Measurements from ENCODE around the gene CCL11. TPM values are rescaled to one million over a fixed set of nuclear protein-coding genes. Genes with fewer than 3 reads are reported as not detected.

Gene CCL11
- total RNA-seq (2014; rRNA removed; shearing (Covaris generic)) = not detected in 2 replicates

- in situ Hi-C loops (cut with HindIII; ENCODE audit: low sequenced_read_pairs) = no loop called here
- no peak for DNase-seq (ENCODE audit: low spot score)
Observed at GRCh38 chr17:34285286-34285792, at the start of gene CCL11. Gene CCL11 (plus strand): TSS chr17:34285742. CDS start chr17:34285809, 67 bp downstream.

DNA sequence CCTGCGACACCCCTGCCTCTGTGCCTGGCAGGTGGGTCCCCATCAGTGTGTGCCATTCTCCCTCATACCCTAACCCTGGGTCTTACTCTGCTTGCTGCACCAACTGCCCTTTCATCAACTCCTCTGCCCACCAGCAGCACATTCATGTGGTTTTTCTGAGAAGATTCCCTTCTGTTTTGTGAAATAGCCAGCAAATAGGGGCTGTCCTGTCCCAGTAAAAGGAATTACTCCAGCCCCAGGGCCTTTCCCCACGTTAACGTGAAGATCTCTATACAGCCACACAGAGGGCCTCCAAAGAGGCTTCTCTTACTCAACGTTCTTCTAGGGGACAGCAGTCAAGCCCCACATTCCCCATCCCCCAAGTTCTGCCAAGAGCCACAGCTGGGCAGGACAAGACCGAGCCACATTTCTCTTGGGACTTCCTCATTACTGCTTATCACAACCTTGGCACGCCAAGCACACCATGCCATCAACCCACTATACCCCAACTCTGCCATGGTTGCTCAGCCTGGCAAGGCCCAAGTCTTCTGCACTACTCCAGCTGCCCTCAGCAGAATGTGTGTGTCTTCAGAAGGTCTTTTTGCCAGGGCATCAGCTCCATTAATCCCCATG, 49.2 kb upstream of the CCL11 start:
- no peak for DNase-seq (ENCODE audit: low spot score)
- in situ Hi-C loops (cut with HindIII; ENCODE audit: low sequenced_read_pairs) = no loop called here

- no peak for DNase-seq (ENCODE audit: low spot score)
- in situ Hi-C loops (cut with HindIII; ENCODE audit: low sequenced_read_pairs) = no loop called here
Observed at GRCh38 chr17:34237458-34237857, 48.1 kb upstream of the CCL11 start.

GRCh38 chr17:34241062-34241461, 44.5 kb upstream of the CCL11 start:
- in situ Hi-C loops (cut with HindIII; ENCODE audit: low sequenced_read_pairs) = no loop called here
- peak; percentile 7 for DNase-seq (ENCODE audit: low spot score)

- no peak for DNase-seq (ENCODE audit: low spot score)
- in situ Hi-C loops (cut with HindIII; ENCODE audit: low sequenced_read_pairs) = no loop called here
Observed at GRCh38 chr17:34242587-34243363, 42.8 kb upstream of the CCL11 start.

- DNase-seq (ENCODE audit: low spot score) = no peak
- in situ Hi-C loops (cut with HindIII; ENCODE audit: low sequenced_read_pairs) = no loop called here
Observed at GRCh38 chr17:34243364-34244320, 41.9 kb upstream of the CCL11 start.

GRCh38 chr17:34245351-34245905, 40.1 kb upstream of the CCL11 start:
- no peak for DNase-seq (ENCODE audit: low spot score)
- in situ Hi-C loops (cut with HindIII; ENCODE audit: low sequenced_read_pairs) = no loop called here

- no peak for DNase-seq (ENCODE audit: low spot score)
- in situ Hi-C loops (cut with HindIII; ENCODE audit: low sequenced_read_pairs) = no loop called here
Observed at GRCh38 chr17:34246446-34246845, 39.1 kb upstream of the CCL11 start.

DNA sequence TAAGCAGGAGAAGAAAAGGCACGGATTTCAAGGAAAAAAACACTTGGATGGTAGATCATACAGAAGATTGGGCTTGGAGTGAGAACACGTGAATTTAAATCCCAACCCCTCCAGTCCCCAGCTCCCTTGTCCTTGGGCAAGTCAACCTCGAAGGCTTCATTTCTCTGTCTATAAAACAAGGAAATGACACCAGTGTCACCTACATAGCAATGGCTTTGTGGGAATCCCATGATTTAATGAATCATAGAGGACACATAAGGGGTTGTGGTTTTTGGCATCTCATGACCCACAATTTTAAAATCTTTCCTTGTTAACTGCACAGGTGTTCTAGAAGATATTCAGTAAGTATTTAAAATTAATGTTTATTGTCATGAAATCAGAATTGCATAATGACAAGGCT, 38.7 kb upstream of the CCL11 start:
- in situ Hi-C loops (cut with HindIII; ENCODE audit: low sequenced_read_pairs) = no loop called here
- no peak for DNase-seq (ENCODE audit: low spot score)

DNA sequence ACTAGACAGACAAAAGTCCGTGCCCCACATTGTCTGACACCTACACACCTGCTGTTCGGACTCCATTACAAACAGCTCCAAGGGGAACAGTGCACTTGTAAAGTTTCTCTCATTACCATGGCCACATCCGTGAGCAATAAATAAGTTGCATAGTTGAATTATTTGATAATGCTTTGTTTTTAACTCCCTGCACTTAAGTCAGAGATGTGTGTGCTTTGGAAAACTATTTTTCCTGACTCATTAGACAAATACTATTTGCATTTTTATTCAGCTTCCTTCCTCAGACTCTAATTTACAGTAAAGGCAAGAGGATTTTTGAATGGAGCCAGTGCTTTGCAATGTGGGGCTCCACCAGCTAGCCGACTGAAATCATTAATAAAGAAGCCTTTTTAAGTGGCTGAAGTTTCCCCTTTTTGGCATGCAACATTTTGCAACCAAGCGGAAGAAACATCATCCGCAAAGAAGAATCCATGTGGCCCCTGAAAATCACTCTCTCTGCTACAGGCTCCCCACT, 37.0 kb upstream of the CCL11 start:
- DNase-seq (ENCODE audit: low spot score) = no peak
- in situ Hi-C loops (cut with HindIII; ENCODE audit: low sequenced_read_pairs) = no loop called here

GRCh38 chr17:34249061-34249460, 36.5 kb upstream of the CCL11 start:
- in situ Hi-C loops (cut with HindIII; ENCODE audit: low sequenced_read_pairs) = no loop called here
- no peak for DNase-seq (ENCODE audit: low spot score)

- in situ Hi-C loops (cut with HindIII; ENCODE audit: low sequenced_read_pairs) = no loop called here
- no peak for DNase-seq (ENCODE audit: low spot score)
Observed at GRCh38 chr17:34249478-34249877, 36.1 kb upstream of the CCL11 start.

DNA sequence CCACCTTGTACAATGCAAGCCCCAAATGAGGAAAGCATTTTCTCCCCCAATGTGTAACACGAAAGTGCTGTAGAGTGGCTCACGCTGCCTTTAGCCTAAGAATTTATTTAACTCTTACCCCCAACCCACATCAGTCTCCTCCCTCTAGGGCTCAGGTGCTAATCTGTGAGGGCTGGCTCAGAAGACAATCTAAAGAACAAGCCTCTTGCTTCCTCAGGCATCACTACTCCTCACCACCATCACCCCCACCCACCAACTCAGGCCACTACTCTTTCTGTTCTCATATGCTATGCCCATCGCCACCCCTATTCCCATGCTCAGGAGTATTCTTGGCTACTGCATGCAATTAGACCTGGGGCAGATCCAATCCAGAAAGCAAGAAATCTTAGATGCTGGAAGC, 34.4 kb upstream of the CCL11 start:
- in situ Hi-C loops (cut with HindIII; ENCODE audit: low sequenced_read_pairs) = no loop called here
- DNase-seq (ENCODE audit: low spot score) = no peak

DNA sequence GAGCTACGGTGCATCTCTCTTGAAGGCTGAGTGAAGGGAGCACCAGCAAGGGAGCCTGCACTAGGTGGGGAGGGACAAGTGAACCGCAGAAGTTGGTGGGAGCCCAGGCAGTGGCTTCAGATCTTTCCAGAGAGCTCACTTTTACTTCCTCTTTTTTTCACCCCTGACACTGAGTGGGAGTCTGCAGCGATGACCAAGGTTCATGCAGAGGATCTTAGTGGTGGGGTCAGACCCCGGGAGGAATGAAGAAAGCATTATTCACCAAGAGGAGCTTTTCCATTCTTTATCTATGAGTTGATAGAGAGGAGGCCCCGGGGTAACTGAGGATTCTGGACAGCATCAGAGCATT, 33.5 kb upstream of the CCL11 start:
- DNase-seq (ENCODE audit: low spot score) = no peak
- in situ Hi-C loops (cut with HindIII; ENCODE audit: low sequenced_read_pairs) = no loop called here

GRCh38 chr17:34252444-34253138, 33.0 kb upstream of the CCL11 start:
- in situ Hi-C loops (cut with HindIII; ENCODE audit: low sequenced_read_pairs) = no loop called here
- peak; percentile 65 for DNase-seq (ENCODE audit: low spot score)

DNA sequence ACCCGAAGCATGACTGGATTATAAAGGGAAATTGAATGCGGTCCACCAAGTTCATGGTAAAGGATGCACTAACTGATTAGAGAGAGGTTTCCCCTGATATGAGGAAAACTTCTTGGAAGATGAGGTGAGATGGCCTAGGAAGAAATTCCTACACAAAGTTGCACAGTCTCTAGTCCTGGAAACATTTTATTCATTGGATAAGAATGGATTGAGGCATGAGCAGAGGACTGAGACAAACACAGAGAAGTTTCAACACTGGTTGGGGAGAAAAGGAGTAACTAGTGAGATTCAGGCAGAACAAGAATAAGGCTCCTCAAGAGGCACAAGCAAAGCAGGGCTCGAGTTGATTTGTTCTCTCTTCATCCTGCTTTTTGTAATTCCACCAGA, 32.4 kb upstream of the CCL11 start:
- no peak for DNase-seq (ENCODE audit: low spot score)
- in situ Hi-C loops (cut with HindIII; ENCODE audit: low sequenced_read_pairs) = no loop called here

DNA sequence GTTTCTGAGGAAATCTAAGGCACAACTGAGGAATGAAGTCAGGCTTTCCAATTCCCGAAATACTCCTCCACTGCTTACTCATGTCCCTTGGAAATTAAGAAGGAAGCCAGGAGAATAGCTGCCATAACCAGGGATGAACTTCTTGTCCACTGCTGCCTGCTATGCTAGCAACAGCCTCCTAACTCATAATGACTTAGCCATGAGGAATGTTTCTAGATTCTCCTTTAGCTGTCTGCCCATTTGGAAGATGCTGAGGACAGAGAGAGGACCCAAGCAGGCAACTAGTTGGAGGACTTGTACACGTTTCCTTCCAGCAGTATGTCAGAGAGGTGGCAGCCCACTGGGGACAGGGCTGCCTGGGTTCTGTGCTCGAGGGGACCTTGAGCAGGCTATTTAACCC, 31.4 kb upstream of the CCL11 start:
- DNase-seq (ENCODE audit: low spot score) = no peak
- in situ Hi-C loops (cut with HindIII; ENCODE audit: low sequenced_read_pairs) = no loop called here

DNA sequence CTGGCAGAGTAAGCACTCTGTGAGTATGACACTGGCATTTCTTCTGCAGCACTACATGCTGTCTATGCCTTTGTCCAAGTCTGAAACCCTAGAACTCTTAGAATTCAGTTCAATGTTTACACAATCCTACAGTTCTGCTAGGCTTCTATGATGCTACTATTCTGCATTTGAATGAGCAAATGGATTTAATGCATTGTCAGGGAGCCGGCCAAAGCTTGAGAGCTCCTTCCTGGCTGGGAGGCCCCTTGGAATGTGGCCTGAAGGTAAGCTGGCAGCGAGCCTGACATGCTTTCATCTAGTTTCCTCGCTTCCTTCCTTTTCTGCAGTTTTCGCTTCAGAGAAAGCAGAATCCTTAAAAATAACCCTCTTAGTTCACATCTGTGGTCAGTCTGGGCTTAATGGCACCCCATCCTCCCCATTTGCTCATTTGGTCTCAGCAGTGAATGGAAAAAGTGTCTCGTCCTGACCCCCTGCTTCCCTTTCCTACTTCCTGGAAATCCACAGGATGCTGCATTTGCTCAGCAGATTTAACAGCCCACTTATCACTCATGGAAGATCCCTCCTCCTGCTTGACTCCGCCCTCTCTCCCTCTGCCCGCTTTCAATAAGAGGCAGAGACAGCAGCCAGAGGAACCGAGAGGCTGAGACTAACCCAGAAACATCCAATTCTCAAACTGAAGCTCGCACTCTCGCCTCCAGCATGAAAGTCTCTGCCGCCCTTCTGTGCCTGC, 30.7 kb upstream of the CCL11 start, which contains the start of gene CCL2:
TSS of gene CCL2 (plus strand) at position 635 of the 730 bp plus-strand sequence. CDS start at position 700, 65 bp downstream.
- peak; percentile 76 for DNase-seq (ENCODE audit: low spot score)
- in situ Hi-C loops (cut with HindIII; ENCODE audit: low sequenced_read_pairs) = no loop called here
